Sigmoid colon (tissue), 7 donors: ENCODE results near the gene SOHLH2. TPM values are rescaled to one million over a fixed set of nuclear protein-coding genes. Genes with fewer than 3 reads are reported as not detected.

Source experiments
- DNase-seq: peaks from one replicate; pipeline ENCODE4 v3.0.0-alpha.2; 2019
- H3K27ac ChIP-seq, 4 donors: fragments of 200-600 bp; sonication (generic); one replicate each; pipeline ENCODE4 v1.5.1; 2016 to 2019; ENCODE audit warnings: mild to moderate bottlenecking in 1 of 4
- H3K27me3 ChIP-seq, 3 donors: fragments of 200-600 bp; sonication (generic); one replicate each; pipeline ENCODE4 v1.5.1; 2019; ENCODE audit warnings: mild to moderate bottlenecking in 1 of 3
- H3K36me3 ChIP-seq, 4 donors: fragments of 200-600 bp; sonication (generic); one replicate each; pipeline ENCODE4 v1.5.1; 2016 to 2019
- H3K4me1 ChIP-seq, 4 donors: fragments of 200-600 bp; sonication (generic); one replicate each; pipeline ENCODE4 v1.5.1; 2017 to 2019
- H3K4me3 ChIP-seq, 4 donors: fragments of 200-600 bp; sonication (generic); one replicate each; pipeline ENCODE4 v1.5.1; 2017 to 2019; ENCODE audit warnings: mild to moderate bottlenecking in 2 of 4, moderate library complexity in 1 of 4
- H3K9me3 ChIP-seq, 4 donors: fragments of 200-600 bp in 3 of 4; sonication (generic) in 3 of 4; one replicate each; pipeline versions ENCODE4 v1.5.1 to v1.6.1; 2013 to 2019
- CTCF ChIP-seq, 4 experiments: fragments of 450-650 bp in 3 of 4; fragments of 200-600 bp in 1 of 4; IDR thresholded peaks; one replicate each; pipeline ENCODE4 v1.5.1; 2016 to 2019; ENCODE audit warnings: antibody characterized with exemption in 4 of 4, mild to moderate bottlenecking in 3 of 4, moderate library complexity in 2 of 4
- EP300 ChIP-seq, 4 donors: sonication (generic); formaldehyde crosslinking; IDR thresholded peaks; one replicate each; pipeline ENCODE4 v1.6.1; 2017; ENCODE audit warnings: antibody characterized with exemption in 4 of 4
- POLR2A ChIP-seq, 2 donors: fragments of 450-650 bp; IDR thresholded peaks; one replicate each; pipeline ENCODE4 v1.6.1; 2016; ENCODE audit warnings: antibody characterized with exemption in 2 of 2, mild to moderate bottlenecking in 2 of 2, moderate library complexity in 2 of 2
- POLR2AphosphoS5 ChIP-seq, 4 donors: sonication (generic); formaldehyde crosslinking; IDR thresholded peaks; one replicate each; pipeline ENCODE4 v1.6.1; 2017; ENCODE audit warnings: antibody characterized with exemption in 4 of 4
- WGBS, 2 donors: extraction: QIAGEN DNeasy Blood & Tissue Kit; methylation state at CpG; one replicate each; pipeline ENCODE4 v1.1.7; 2013; 5-methylcytosine and 5-hydroxymethylcytosine counted together
- intact Hi-C: fragments of 100-400 bp; cut with DNase I; formaldehyde crosslinking; loops from one replicate; pipeline ENCODE4 v1.15.1; 2023
- polyA plus RNA-seq, 3 donors: library from polyadenylated mRNA; stranded (reverse); fragments of 200-250 nt; gene quantifications; one replicate each; pipeline ENCODE4 v1.2.3, GENCODE V29; 2013
- total RNA-seq, 4 donors: library from RNA; depleted of rRNA; stranded (reverse); fragments of >200 nt; gene quantifications; one replicate each; pipeline ENCODE4 v1.1.0, GENCODE V29; 2016
- donor health status: healthy with polysubstance abuse.
- donor health status: Bipolar disorder and iron deficiency.
- donor health status: healthy.

The SOHLH2 gene
- total and polyA plus RNA-seq, 7 donors, result 0.06 to 6.1 (median 1.3) TPM; not detected in 3

GRCh38 chr13:36131222-36131930 is 83.0 kb downstream of the SOHLH2 start, which contains the start of gene DCLK1:
Gene DCLK1, minus strand, starts transcription at chr13:36131382.
- H3K36me3 ChIP-seq, result no peaks in the 10 kb centered on the region
- no peaks in the 10 kb centered on the region for H3K27me3 ChIP-seq
- H3K4me3 ChIP-seq, result peak within 1 kb of the TSS; percentile 29 to 68 (median 58)
- no peak for TF ChIP-seq CTCF (IDR thresholded peaks at IDR 0.05)
- TF ChIP-seq POLR2AphosphoS5 (IDR thresholded peaks at IDR 0.05), result peak in 2 of 4 donors; percentile 22 to 35
- peaks cover 0 to 10% (median 7%) of the 10 kb centered on the region in 4 donors for H3K4me1 ChIP-seq
- DNase-seq, result peak; percentile 84
- peak within 1 kb of the TSS; percentile 46 to 59 (median 54) for H3K27ac ChIP-seq
- no peaks in the 10 kb centered on the region for H3K9me3 ChIP-seq
- intact Hi-C loops, result no loop called here
- WGBS, 2 donors, result 8 to 9% methylated on average over 48 of the region's 48 CpGs

- Histone ChIP-seq H3K4me3 (peak overlapping the region; percentile 29 to 68 (median 58)), H3K27ac (peak overlapping the region; percentile 46 to 59 (median 54)), H3K9me3 (no peaks in the 10 kb centered on the region), H3K36me3 (no peaks in the 10 kb centered on the region), H3K4me1 (peaks cover 0 to 10% (median 7%) of the 10 kb centered on the region in 4 donors), H3K27me3 (no peaks in the 10 kb centered on the region)
- peak; percentile 71 for DNase-seq
- TF ChIP-seq EP300 (IDR thresholded peaks at IDR 0.05) (no peak), CTCF (IDR thresholded peaks at IDR 0.05) (no peak), POLR2AphosphoS5 (IDR thresholded peaks at IDR 0.05) (no peak), POLR2A (IDR thresholded peaks at IDR 0.05) (no peak)
- intact Hi-C loops, result no loop called here
- 2 to 5% methylated on average over 61 of the region's 61 CpGs for WGBS, 2 donors
These were observed 83.7 kb downstream of the SOHLH2 start for GRCh38 chr13:36130552-36131221.

DNA sequence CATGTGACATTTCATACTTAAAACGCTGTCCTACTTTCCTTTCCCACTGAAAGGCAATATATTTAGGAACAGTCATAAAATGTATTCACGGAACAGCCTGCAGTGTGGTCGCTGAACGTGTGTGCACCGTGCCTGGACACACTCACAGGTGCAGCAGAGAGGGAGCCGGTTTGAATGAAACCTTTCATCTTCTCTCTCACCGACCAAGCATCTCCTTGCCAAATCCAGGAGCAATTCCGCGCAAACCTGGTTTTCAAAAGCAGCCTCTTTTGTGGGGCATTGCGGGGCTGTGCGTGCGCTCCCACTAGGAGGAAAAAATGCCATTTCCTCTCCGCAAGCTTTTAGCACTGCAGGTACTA is 84.2 kb downstream of the SOHLH2 start:
- peak overlapping the region in 1 of 4 donors; percentile 54 for H3K27ac ChIP-seq
- H3K9me3 ChIP-seq, result no peaks in the 10 kb centered on the region
- peaks cover 0 to 10% (median 7%) of the 10 kb centered on the region in 4 donors for H3K4me1 ChIP-seq
- no peak for DNase-seq
- intact Hi-C loops, result no loop called here
- no peaks in the 10 kb centered on the region for H3K27me3 ChIP-seq
- TF ChIP-seq POLR2AphosphoS5 (IDR thresholded peaks at IDR 0.05) (no peak), CTCF (IDR thresholded peaks at IDR 0.05) (no peak), POLR2A (IDR thresholded peaks at IDR 0.05) (no peak), EP300 (IDR thresholded peaks at IDR 0.05) (no peak)
- 18 to 19% methylated on average over 13 of the region's 13 CpGs for WGBS, 2 donors
- no peaks in the 10 kb centered on the region for H3K36me3 ChIP-seq
- H3K4me3 ChIP-seq, result peak overlapping the region; percentile 29 to 68 (median 58)

- WGBS, 2 donors, result 85 to 90% methylated on average over 4 of the region's 4 CpGs
- no peak for DNase-seq
- H3K27ac ChIP-seq, result no peak overlapping the region
- no peaks in the 10 kb centered on the region for H3K9me3 ChIP-seq
- peak overlapping the region in 2 of 4 donors; percentile 62 to 68 for H3K4me3 ChIP-seq
- intact Hi-C loops, result no loop called here
- TF ChIP-seq CTCF (IDR thresholded peaks at IDR 0.05) (no peak), POLR2AphosphoS5 (IDR thresholded peaks at IDR 0.05) (no peak), EP300 (IDR thresholded peaks at IDR 0.05) (no peak), POLR2A (IDR thresholded peaks at IDR 0.05) (no peak)
- H3K27me3 ChIP-seq, result no peaks in the 10 kb centered on the region
- H3K4me1 ChIP-seq, result peaks cover 0 to 14% (median 11%) of the 10 kb centered on the region in 4 donors
- H3K36me3 ChIP-seq, result no peaks in the 10 kb centered on the region
These were observed 84.8 kb downstream of the SOHLH2 start for GRCh38 chr13:36129539-36129938.
